Measurements from ENCODE around the gene TTC28. TPM values are rescaled to one million over a fixed set of nuclear protein-coding genes. Genes with fewer than 3 reads are reported as not detected.

The TTC28 gene
- total RNA-seq, 1 donor from 2014 or later: 3.2 TPM

DNA sequence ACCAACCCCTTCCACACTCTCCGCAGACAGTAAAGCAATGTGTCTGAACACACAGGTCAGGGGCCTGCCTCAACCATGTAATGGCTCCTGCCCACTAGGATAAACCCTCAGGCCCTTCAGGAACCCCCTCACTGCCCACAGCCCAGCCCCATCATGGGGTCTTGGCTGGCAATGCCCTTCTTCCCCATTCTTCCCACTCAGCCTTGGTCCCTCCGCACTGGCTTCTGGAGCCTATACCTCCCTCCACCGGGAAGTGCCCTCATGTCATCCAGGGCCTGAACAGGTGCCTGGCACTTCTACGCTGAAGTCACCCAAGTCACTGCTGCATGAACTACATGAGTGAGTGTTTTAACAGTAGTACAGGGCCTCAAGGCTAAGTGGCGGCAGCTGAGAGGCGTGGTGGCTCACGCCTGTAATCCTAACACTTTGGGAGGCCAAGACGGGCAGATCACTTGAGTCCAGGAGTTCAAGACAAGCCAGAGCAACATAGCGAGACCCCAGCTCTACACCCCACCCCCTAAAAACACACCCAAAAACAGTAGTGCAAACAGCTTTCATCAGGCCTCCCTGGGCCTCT, 685.8 kb downstream of the TTC28 start:
- no peak for DNase-seq (ENCODE audit: low read depth)

GRCh38 chr22:27993201-27993635, 686.4 kb downstream of the TTC28 start:
- DNase-seq (ENCODE audit: low read depth): no peak

- no peak for DNase-seq (ENCODE audit: low read depth)
These were observed 687.1 kb downstream of the TTC28 start for GRCh38 chr22:27992294-27993165.

- no peak for DNase-seq (ENCODE audit: low read depth)
These were observed 687.9 kb downstream of the TTC28 start for GRCh38 chr22:27991586-27992293.

- DNase-seq (ENCODE audit: low read depth): peak; percentile 22
These were observed 688.8 kb downstream of the TTC28 start for GRCh38 chr22:27990879-27991278.

GRCh38 chr22:27990451-27990840, 689.2 kb downstream of the TTC28 start:
- DNase-seq (ENCODE audit: low read depth): no peak

DNA sequence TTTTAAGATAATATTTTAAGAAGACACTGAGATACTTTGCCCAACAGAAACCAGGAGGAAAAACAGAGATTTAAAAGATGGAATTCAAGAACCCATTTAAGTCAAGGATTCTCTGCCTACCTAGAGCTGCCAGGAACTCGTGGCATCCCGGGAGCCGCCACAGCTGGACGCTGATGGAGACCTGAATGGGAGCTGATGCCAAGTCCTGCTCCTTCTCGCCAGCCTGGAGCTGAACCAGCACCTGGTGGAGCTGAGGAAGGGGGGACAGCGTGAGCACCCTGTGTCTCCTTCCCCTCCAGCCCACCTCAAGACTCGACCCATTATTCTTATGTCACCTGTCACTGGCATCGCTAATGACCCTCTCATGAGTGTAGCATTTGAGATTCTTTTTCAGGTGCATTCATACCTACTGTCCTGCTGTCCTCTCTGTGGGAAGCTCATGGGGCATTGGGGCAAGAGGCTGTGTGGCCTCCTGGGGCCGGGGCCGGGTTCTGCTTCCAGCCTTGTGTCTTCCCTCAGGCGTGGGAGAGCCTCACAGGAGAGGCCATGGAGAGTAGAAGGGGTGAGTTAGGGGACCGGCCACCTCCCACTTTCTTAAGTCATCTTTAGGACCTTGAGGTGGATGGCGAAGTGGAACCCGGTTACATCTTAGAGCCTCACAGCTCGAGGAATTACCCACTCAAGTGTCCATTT, 689.7 kb downstream of the TTC28 start:
- DNase-seq (ENCODE audit: low read depth): no peak

GRCh38 chr22:27988704-27989103, 690.9 kb downstream of the TTC28 start:
- no peak for DNase-seq (ENCODE audit: low read depth)

GRCh38 chr22:27987557-27987956, 692.1 kb downstream of the TTC28 start:
- peak; percentile 68 for DNase-seq (ENCODE audit: low read depth)

GRCh38 chr22:27986937-27987336, 692.7 kb downstream of the TTC28 start:
- no peak for DNase-seq (ENCODE audit: low read depth)

DNA sequence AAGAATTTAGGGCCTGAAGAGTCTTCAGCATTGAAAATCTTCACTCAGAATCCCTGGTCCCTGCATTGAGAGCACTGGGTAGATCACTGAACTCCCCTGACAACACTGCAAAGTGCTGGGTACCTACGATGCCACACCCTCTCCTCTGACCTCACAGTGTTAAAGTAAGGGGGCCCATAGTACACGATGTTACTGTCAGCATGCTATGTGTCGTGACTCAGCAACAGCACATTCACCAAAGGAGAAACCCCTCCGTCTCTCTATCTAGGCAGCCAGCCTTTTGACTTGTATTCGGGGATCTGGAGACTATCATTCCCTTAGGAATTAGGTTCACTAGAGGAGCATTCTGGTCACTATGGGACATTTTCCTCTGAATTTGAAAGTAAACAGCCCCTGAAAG, 693.2 kb downstream of the TTC28 start:
- DNase-seq (ENCODE audit: low read depth): no peak

DNA sequence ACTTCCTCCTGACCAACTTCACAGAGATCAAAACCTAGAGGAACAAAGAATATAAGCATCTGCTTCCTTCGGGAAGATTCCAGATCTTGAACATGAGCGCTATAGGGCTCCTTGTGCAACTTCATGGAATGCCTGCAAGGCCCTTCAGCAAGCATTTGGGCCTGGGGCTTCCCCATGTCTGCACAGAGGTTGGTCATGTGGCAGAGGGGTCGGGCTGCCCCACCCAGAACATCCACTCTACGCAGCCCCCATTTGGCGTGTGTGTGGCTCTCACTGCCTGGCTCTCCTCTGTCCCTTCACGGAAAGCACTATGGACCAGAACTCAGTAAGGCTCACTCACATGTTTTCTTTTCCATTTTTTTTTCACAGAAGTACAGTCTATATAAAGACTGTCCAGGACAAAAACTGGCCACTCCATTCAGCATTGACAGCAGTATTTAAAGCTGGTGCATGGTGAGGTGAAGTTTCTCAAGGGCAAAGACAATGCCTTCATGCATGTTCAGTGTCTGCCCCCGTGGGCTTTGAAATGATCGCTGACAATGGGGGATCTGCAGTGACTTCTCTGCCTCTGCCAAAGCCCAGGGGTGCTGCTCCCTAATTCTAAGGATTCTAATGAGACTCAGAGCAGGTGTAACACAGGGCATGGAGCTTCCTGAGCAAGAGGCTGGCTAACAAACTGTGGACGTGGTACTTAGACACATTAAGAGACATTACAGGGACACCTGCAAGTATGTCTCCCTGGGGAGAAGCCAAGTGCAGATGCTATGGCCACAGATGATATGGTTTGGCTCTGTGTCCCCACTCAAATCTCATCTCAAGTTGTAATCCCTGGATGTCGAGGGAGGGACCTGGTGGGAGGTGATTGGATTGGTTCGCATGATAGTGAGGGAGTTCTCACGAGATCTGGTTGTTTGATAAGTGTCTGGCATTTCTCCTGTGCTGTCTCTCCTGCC, 694.0 kb downstream of the TTC28 start:
- no peak for DNase-seq (ENCODE audit: low read depth)

- no peak for DNase-seq (ENCODE audit: low read depth)
These were observed 694.9 kb downstream of the TTC28 start for GRCh38 chr22:27984723-27985122.

DNA sequence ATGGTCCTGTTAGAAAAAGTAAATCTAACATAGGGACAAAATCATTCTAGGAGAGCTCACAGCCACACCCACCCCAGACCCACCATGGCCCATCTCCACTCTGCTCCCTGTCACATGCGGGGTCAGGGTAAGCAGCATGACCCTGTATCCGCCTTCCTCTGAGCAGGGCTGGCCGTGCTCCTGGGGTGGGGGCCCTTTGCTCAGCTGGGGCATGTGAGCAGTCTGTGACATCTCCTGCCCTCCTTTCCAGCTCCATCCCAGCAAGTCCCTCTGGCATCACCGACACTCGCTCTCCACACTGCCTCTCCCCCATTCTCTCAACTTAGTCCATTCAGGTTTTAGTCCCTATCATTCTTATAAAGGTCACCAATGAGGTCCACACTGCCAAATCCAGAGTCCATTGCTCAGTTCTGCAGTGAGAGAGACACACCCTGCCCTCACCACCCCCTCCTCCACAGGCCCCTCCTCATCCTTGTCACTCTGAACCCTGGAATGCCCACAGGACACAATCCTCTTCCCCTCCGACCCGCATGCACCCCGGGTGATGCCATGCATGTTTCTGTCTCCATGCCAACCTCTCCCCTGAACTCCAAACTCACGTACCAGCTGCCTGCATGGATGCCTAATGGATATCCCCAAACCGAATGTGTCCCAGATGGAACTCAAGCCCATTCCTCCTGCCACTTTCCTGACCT, 695.5 kb downstream of the TTC28 start:
- no peak for DNase-seq (ENCODE audit: low read depth)

DNA sequence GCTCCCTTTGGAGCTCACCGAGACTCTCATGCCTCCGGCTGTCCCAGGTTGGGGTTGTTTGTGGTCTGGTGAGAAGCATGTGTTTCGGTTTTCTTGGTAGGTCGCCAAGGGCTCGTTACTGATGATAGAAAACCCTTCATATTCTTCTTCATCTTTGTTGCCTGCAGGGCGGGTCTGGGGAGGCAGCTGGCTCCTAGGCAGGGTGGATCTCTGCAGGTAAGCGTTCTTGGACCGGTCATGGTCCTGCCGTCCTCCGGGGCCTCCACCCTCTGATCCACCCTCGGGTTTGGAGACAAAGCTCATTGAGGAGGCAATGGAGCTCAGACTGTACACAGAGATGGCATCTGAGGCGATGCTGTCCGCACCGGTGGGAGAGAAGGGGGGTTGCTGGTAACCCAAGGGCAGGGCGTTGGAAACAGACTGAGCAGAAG, 696.3 kb downstream of the TTC28 start:
- DNase-seq (ENCODE audit: low read depth): no peak

DNA sequence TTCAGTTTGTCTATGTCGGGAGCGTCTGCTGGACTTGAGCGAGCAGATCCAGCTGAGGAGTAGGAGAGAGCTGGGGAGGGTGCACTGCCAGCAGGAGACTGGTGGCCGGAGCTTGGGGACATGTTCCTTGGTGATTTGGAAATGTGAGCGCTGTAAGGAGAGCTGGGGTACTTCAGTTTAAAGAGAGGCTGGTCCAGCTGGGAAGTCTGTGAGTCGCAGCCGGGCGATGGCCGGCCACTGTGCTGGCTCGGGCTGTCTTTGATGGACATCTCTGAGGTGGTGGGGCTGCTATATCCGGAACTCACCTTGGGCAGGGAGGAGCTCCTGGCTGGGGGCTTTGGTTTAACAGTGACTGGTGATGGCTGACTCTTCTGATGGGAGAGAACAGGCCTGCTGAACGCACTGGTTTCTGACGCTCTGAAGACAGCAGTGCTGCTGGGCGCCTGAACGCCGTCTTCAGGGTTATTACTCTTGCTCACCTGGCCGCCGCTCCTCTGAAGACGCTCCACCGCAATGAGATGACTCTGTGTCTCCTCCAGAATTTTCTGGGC, 696.9 kb downstream of the TTC28 start:
- no peak for DNase-seq (ENCODE audit: low read depth)

- DNase-seq (ENCODE audit: low read depth): no peak
These were observed 697.5 kb downstream of the TTC28 start for GRCh38 chr22:27982106-27982505.

DNA sequence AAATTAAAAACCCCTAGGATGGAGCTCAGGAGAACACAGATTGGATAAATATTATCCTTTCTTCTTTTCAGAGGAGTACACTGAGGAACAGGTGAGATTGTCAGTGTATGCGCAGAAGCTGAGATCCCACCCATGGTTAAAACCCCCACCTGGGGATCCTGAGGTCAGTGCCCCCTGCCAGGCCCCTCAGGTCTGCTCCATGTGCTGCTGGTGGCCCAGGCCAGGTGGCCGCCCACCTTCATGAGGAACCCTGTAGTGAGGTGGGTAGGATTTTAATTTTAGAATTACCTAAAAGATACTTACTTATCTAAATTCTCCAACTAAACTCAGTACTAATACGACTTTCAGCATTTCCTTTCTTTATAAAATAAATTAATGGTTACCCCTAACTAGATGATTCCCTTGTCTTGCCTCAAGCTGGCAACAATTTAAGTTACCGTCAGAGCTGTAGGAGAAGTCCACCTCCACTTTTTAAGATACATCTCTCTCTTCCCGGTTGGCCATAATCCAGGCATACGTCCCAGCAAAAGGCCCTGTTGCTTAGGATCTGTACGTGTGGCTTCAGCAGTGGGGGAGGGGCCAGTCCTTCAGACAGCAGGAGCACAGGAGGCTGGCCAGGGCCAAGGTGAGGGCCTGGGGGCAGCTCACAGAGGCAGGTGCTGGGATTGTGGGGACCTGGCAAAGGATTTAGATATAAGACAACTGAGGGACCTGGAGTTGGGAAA, 699.1 kb downstream of the TTC28 start:
- DNase-seq (ENCODE audit: low read depth): no peak

GRCh38 chr22:27978802-27979201, 700.8 kb downstream of the TTC28 start:
- DNase-seq (ENCODE audit: low read depth): no peak
